GM23338 (cell line): ENCODE measurements around the gene SLC19A1. TPM values are rescaled to one million over a fixed set of nuclear protein-coding genes. Genes with fewer than 3 reads are reported as not detected.

Source experiments
- JUNB ChIP-seq: IDR thresholded peaks from one replicate; pipeline ENCODE4 v1.6.1; 2016; ENCODE audit warnings: antibody characterized with exemption; ENCODE audit not compliant: unreplicated experiment
- POLR2AphosphoS5 ChIP-seq: IDR thresholded peaks from 2 replicates; pipeline ENCODE4 v1.6.1; 2016; ENCODE audit warnings: antibody characterized with exemption, low read depth
- ZNF114 ChIP-seq: fragments of 250-450 bp; sonication (Bioruptor Pico); IDR thresholded peaks from 2 replicates; pipeline ENCODE4 v1.5.0; 2020; ENCODE audit warnings: mild to moderate bottlenecking, moderate library complexity
- polyA plus RNA-seq: library from polyadenylated mRNA; unstranded; fragments of >200 nt; fragmentation: Nextera tagmentation; extraction: Ambion mirVana; gene quantifications from 2 replicates; pipeline ENCODE4 v1.2.1, GENCODE V29; 2016
- total RNA-seq: library from RNA; depleted of rRNA; stranded (reverse); fragments of >200 nt; shearing (Covaris generic); gene quantifications from 2 replicates; pipeline ENCODE4 v1.2.3, GENCODE V29; 2014
- TF ChIP-seq, protein P1 (sequence below): fragments of 250-450 bp; sonication (Bioruptor Pico); IDR thresholded peaks from 2 replicates; pipeline ENCODE4 v1.5.0; 2020; ENCODE audit warnings: mild to moderate bottlenecking, moderate library complexity
- TF ChIP-seq, protein P2 (sequence below), 2 experiments: fragments of 200-600 bp in 1 of 2; sonication (generic) in 1 of 2; conservative IDR thresholded peaks; 2 replicates each; pipeline versions ENCODE4 v1.5.1 to v1.6.1; 2016 to 2017; ENCODE audit warnings: antibody characterized with exemption in 2 of 2, low read depth in 2 of 2, mild to moderate bottlenecking in 2 of 2, moderate library complexity in 1 of 2
- TF ChIP-seq, protein P3 (sequence below): IDR thresholded peaks from one replicate; pipeline ENCODE4 v1.6.1; 2018; ENCODE audit warnings: antibody characterized with exemption; ENCODE audit not compliant: unreplicated experiment

SLC19A1 gene
- total and polyA plus RNA-seq, 2 experiments from 2014 or later = 31.2 to 33.0 TPM

DNA sequence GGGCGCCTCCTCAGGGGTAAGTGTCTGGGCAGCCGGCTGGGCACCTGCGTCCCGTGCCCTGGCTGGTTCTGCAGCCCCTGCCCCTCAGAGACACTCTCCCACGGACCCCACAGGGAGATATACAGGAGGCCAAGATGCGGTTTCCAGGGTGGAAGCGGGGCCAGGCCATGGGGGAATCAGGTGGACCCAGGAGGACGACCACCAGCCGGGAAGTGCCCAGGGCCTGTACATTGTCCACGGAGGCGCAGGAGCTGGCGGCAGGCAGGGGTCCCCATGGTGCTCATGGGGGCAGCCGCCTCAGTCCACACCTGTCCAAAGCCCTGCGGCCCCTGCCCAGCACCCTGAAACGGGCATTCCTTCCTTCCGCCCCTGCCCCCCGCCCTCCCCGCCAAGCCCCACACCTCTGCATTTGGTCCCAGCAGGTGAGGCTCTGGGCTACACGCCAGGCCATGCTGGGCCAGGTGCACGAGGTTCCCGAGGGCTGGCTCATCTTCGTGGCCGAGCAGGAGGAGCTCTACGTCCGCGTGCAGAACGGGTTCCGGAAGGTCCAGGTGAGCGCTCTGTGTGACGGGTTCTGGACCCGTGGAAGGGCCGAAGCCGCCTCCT lies 36.7 kb downstream of the SLC19A1 start (continued):
- TF ChIP-seq, protein P1, sequence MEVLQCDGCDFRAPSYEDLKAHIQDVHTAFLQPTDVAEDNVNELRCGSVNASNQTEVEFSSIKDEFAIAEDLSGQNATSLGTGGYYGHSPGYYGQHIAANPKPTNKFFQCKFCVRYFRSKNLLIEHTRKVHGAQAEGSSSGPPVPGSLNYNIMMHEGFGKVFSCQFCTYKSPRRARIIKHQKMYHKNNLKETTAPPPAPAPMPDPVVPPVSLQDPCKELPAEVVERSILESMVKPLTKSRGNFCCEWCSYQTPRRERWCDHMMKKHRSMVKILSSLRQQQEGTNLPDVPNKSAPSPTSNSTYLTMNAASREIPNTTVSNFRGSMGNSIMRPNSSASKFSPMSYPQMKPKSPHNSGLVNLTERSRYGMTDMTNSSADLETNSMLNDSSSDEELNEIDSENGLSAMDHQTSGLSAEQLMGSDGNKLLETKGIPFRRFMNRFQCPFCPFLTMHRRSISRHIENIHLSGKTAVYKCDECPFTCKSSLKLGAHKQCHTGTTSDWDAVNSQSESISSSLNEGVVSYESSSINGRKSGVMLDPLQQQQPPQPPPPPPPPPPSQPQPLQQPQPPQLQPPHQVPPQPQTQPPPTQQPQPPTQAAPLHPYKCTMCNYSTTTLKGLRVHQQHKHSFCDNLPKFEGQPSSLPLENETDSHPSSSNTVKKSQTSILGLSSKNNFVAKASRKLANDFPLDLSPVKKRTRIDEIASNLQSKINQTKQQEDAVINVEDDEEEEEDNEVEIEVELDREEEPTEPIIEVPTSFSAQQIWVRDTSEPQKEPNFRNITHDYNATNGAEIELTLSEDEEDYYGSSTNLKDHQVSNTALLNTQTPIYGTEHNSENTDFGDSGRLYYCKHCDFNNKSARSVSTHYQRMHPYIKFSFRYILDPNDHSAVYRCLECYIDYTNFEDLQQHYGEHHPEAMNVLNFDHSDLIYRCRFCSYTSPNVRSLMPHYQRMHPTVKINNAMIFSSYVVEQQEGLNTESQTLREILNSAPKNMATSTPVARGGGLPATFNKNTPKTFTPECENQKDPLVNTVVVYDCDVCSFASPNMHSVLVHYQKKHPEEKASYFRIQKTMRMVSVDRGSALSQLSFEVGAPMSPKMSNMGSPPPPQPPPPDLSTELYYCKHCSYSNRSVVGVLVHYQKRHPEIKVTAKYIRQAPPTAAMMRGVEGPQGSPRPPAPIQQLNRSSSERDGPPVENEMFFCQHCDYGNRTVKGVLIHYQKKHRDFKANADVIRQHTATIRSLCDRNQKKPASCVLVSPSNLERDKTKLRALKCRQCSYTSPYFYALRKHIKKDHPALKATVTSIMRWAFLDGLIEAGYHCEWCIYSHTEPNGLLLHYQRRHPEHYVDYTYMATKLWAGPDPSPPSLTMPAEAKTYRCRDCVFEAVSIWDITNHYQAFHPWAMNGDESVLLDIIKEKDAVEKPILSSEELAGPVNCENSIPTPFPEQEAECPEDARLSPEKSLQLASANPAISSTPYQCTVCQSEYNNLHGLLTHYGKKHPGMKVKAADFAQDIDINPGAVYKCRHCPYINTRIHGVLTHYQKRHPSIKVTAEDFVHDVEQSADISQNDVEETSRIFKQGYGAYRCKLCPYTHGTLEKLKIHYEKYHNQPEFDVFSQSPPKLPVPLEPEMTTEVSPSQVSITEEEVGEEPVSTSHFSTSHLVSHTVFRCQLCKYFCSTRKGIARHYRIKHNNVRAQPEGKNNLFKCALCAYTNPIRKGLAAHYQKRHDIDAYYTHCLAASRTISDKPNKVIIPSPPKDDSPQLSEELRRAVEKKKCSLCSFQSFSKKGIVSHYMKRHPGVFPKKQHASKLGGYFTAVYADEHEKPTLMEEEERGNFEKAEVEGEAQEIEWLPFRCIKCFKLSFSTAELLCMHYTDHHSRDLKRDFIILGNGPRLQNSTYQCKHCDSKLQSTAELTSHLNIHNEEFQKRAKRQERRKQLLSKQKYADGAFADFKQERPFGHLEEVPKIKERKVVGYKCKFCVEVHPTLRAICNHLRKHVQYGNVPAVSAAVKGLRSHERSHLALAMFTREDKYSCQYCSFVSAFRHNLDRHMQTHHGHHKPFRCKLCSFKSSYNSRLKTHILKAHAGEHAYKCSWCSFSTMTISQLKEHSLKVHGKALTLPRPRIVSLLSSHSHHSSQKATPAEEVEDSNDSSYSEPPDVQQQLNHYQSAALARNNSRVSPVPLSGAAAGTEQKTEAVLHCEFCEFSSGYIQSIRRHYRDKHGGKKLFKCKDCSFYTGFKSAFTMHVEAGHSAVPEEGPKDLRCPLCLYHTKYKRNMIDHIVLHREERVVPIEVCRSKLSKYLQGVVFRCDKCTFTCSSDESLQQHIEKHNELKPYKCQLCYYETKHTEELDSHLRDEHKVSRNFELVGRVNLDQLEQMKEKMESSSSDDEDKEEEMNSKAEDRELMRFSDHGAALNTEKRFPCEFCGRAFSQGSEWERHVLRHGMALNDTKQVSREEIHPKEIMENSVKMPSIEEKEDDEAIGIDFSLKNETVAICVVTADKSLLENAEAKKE (CRISPR knock-in tag) = no peak
- TF ChIP-seq, protein P2, sequence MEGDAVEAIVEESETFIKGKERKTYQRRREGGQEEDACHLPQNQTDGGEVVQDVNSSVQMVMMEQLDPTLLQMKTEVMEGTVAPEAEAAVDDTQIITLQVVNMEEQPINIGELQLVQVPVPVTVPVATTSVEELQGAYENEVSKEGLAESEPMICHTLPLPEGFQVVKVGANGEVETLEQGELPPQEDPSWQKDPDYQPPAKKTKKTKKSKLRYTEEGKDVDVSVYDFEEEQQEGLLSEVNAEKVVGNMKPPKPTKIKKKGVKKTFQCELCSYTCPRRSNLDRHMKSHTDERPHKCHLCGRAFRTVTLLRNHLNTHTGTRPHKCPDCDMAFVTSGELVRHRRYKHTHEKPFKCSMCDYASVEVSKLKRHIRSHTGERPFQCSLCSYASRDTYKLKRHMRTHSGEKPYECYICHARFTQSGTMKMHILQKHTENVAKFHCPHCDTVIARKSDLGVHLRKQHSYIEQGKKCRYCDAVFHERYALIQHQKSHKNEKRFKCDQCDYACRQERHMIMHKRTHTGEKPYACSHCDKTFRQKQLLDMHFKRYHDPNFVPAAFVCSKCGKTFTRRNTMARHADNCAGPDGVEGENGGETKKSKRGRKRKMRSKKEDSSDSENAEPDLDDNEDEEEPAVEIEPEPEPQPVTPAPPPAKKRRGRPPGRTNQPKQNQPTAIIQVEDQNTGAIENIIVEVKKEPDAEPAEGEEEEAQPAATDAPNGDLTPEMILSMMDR (conservative IDR thresholded peaks at IDR 0.05; ENCODE audit: low read depth in 2 of 2) = no peak
- TF ChIP-seq POLR2AphosphoS5 = no peak
- TF ChIP-seq, protein P3, sequence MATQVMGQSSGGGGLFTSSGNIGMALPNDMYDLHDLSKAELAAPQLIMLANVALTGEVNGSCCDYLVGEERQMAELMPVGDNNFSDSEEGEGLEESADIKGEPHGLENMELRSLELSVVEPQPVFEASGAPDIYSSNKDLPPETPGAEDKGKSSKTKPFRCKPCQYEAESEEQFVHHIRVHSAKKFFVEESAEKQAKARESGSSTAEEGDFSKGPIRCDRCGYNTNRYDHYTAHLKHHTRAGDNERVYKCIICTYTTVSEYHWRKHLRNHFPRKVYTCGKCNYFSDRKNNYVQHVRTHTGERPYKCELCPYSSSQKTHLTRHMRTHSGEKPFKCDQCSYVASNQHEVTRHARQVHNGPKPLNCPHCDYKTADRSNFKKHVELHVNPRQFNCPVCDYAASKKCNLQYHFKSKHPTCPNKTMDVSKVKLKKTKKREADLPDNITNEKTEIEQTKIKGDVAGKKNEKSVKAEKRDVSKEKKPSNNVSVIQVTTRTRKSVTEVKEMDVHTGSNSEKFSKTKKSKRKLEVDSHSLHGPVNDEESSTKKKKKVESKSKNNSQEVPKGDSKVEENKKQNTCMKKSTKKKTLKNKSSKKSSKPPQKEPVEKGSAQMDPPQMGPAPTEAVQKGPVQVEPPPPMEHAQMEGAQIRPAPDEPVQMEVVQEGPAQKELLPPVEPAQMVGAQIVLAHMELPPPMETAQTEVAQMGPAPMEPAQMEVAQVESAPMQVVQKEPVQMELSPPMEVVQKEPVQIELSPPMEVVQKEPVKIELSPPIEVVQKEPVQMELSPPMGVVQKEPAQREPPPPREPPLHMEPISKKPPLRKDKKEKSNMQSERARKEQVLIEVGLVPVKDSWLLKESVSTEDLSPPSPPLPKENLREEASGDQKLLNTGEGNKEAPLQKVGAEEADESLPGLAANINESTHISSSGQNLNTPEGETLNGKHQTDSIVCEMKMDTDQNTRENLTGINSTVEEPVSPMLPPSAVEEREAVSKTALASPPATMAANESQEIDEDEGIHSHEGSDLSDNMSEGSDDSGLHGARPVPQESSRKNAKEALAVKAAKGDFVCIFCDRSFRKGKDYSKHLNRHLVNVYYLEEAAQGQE = no peak
- TF ChIP-seq ZNF114 (CRISPR knock-in tag) = no peak
- TF ChIP-seq JUNB = no peak
